ENCODE results near the gene P2RY6. TPM values are rescaled to one million over a fixed set of nuclear protein-coding genes. Genes with fewer than 3 reads are reported as not detected.
A peak's percentile ranks its signal among the peaks of the same experiment; 100 is the strongest.

The P2RY6 gene
- total and polyA plus RNA-seq, 4 donors, result 0.50 to 1.4 (median 0.81) TPM

DNA sequence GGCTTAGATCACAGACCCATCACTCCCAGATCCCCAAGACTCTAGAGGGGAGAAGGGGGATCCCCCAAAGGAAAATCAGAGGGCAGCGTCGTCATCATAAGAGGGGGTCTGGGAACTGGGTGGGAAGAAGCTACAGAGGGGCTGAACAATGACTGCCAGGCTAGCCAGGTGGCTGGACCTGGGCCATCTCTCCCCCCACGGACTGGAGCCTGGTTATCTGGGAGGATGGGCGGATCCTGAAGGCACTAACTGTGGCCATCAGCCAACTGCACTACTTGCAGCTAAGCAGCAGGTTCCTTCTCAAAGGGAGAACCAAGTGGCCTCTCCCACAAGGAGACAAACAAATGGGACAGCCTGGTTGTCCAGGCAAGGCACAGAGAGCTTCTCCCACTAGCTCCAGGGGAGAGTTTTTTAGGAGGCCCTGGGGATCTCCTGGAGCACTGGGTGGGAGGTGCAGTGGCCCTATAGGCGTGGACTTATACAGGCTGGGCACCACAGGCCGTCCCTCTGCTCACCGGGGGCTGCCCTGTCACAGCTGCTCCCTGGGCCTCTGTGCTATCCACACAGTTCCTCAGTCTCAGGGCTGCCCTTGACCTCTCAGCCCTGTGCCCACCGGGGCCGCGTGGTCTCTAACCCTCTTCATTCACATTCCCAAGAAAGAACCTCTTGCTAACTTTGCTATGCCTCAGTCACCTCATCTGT, 15.4 kb downstream of the P2RY6 start:
- peaks cover 26% of the 10 kb centered on the region for H3K4me1 ChIP-seq (ENCODE audit: control insufficient read depth, insufficient read depth, low read length)
- H3K9me3 ChIP-seq (ENCODE audit: control insufficient read depth, insufficient read depth, low read length), result no peaks in the 10 kb centered on the region
- H3K36me3 ChIP-seq (ENCODE audit: control insufficient read depth, insufficient read depth, low read length), result no peaks in the 10 kb centered on the region
- no peak for DNase-seq (ENCODE audit: low read depth in 4 of 6, low spot score in 6 of 6)
- no peak overlapping the region for H3K27ac ChIP-seq (ENCODE audit: low read depth, low read length)
- no peaks in the 10 kb centered on the region for H3K27me3 ChIP-seq (ENCODE audit: control insufficient read depth, insufficient read depth, low read length)
- 70% methylated on average over 6 of the region's 10 CpGs for WGBS (ENCODE audit: insufficient coverage)
- no peak overlapping the region for H3K4me3 ChIP-seq (ENCODE audit: low read depth, low read length)

DNA sequence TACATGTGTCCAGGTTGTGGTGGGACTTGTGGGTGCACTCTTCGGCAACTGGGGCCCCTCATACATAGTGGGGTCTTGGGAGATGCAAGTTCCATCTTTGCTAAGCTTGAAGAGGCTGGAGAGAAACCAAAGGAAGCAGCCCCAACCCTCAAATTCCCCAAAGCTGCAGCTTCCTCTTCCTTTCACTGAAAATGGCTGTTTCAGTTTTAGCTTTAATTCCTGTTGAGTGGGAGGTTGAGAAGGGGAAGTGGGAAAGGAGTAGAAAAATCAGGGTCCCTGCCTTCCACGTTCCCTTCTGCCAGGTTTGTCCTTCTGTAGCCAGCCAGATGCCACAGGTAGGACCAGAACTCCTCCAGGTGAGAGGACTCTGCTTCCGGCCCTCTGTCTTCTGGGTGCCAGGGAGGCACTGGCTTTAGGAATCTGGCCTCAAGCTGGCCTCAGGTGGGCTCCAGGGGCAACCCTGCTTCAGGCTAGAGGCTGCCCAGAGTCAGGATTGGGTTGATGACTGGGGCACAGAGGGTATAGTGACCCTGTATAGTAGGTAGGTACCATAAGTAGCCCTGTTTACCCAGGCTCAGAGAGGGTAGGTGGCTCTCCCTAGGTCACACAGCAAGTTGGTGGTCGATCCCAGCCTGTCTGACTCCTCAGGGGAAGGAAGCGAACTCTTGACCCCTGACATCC, 16.2 kb downstream of the P2RY6 start:
- Histone ChIP-seq H3K36me3 (ENCODE audit: control insufficient read depth, insufficient read depth, low read length) (no peaks in the 10 kb centered on the region), H3K4me1 (ENCODE audit: control insufficient read depth, insufficient read depth, low read length) (peaks cover 31% of the 10 kb centered on the region), H3K4me3 (ENCODE audit: low read depth, low read length) (no peak overlapping the region), H3K27ac (ENCODE audit: low read depth, low read length) (no peak overlapping the region), H3K9me3 (ENCODE audit: control insufficient read depth, insufficient read depth, low read length) (no peaks in the 10 kb centered on the region), H3K27me3 (ENCODE audit: control insufficient read depth, insufficient read depth, low read length) (no peaks in the 10 kb centered on the region)
- no peak for DNase-seq (ENCODE audit: low read depth in 4 of 6, low spot score in 6 of 6)
- WGBS (ENCODE audit: insufficient coverage), result 79% methylated on average over 5 of the region's 5 CpGs

DNA sequence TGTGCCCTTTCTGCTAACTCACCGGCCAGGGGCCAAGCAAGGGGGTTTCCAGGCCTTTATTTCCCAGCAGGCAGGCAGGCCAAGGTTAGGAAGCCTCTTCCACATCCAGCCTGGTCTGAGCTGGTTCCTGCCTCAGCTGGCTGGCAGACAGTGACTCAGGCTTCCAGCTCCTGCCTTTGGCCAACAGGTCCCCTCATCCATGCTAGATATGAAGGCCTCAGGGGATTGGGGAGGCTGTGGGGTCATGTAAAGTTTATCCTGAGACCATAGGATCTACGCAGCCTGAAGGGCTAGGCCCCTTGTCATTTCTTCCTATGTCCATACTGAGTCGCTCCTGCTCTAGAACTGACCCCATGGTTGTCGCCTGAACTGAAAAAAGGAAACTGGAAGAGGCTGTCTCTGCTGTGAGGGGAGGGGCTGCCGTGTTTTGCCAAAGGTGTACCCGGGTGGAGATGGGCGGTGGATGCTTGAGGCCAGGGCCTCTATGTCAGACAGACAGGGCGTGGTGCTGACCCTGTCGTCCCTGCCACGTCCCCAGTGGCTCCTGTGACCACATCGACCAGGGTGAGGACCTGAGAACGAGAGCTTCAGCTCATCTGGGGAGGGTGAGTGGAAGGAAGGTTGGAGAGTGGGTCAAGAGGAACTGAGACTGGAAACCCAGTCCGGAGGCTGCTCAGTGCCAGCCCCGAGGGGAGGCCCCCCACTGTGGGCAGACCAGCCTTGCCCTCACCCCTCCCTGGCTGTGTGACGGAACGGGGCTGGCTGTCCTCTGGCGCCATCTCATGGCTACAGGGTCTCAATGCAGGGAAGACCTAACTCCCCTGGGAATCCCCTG, 17.0 kb downstream of the P2RY6 start:
- Histone ChIP-seq H3K9me3 (ENCODE audit: control insufficient read depth, insufficient read depth, low read length) (no peaks in the 10 kb centered on the region), H3K4me1 (ENCODE audit: control insufficient read depth, insufficient read depth, low read length) (peaks cover 33% of the 10 kb centered on the region), H3K4me3 (ENCODE audit: low read depth, low read length) (peak overlapping the region; percentile 12), H3K36me3 (ENCODE audit: control insufficient read depth, insufficient read depth, low read length) (no peaks in the 10 kb centered on the region), H3K27me3 (ENCODE audit: control insufficient read depth, insufficient read depth, low read length) (no peaks in the 10 kb centered on the region), H3K27ac (ENCODE audit: low read depth, low read length) (no peak overlapping the region)
- peak in 2 of 6 donors; percentile 83 to 86 for DNase-seq (ENCODE audit: low read depth in 4 of 6, low spot score in 6 of 6)
- WGBS (ENCODE audit: insufficient coverage), result 21% methylated on average over 13 of the region's 17 CpGs

DNA sequence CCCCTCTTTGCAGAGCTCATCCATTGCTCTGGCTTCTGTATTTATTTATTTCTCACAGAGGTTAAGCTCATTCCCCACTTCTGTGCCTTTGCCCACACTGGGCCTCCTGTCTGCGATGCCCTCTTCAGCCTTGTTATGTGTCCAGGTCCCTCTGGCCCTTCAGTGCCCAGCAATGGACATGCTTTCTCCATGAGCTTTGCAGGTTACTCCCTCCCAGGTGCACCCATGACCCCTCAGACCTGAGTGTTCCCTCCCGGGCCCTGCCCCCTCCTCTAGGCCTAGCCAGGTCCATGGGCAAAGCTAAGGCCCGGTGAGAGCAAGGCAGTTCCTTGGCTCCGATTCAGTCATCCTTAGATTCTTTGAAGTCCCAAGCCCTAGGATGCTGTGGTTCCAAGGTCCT, 18.4 kb downstream of the P2RY6 start:
- Histone ChIP-seq H3K27me3 (ENCODE audit: control insufficient read depth, insufficient read depth, low read length) (no peaks in the 10 kb centered on the region), H3K4me1 (ENCODE audit: control insufficient read depth, insufficient read depth, low read length) (peaks cover 35% of the 10 kb centered on the region), H3K36me3 (ENCODE audit: control insufficient read depth, insufficient read depth, low read length) (no peaks in the 10 kb centered on the region), H3K27ac (ENCODE audit: low read depth, low read length) (no peak overlapping the region), H3K9me3 (ENCODE audit: control insufficient read depth, insufficient read depth, low read length) (no peaks in the 10 kb centered on the region), H3K4me3 (ENCODE audit: low read depth, low read length) (no peak overlapping the region)
- DNase-seq (ENCODE audit: low read depth in 4 of 6, low spot score in 6 of 6), result no peak
- WGBS (ENCODE audit: insufficient coverage), result 75% methylated on average over 4 of the region's 4 CpGs

DNA sequence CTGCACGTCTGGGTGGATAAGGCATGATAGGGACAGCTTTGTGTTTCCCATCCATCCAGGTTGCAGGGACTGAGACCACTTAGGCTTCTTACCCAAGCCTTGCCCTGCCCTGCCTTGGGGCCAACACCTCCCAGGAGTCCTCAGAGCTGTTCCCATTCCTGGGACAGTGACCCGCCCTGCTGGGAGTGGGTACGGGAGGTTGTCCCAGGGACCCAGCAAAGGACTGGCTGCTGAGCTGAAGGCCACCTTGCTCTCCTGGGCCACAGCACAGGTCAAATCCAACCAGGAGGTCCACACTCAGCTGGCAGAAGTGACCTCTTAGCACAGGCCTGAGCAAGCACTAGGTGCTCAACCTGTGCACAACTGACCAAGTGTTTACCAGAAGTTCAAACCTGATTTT, 19.1 kb downstream of the P2RY6 start:
- no peak overlapping the region for H3K27ac ChIP-seq (ENCODE audit: low read depth, low read length)
- no peaks in the 10 kb centered on the region for H3K9me3 ChIP-seq (ENCODE audit: control insufficient read depth, insufficient read depth, low read length)
- no peak for DNase-seq (ENCODE audit: low read depth in 4 of 6, low spot score in 6 of 6)
- no peaks in the 10 kb centered on the region for H3K27me3 ChIP-seq (ENCODE audit: control insufficient read depth, insufficient read depth, low read length)
- no peaks in the 10 kb centered on the region for H3K36me3 ChIP-seq (ENCODE audit: control insufficient read depth, insufficient read depth, low read length)
- H3K4me1 ChIP-seq (ENCODE audit: control insufficient read depth, insufficient read depth, low read length), result peaks cover 37% of the 10 kb centered on the region
- WGBS (ENCODE audit: insufficient coverage), result 94% methylated on average over 3 of the region's 3 CpGs
- no peak overlapping the region for H3K4me3 ChIP-seq (ENCODE audit: low read depth, low read length)

DNA sequence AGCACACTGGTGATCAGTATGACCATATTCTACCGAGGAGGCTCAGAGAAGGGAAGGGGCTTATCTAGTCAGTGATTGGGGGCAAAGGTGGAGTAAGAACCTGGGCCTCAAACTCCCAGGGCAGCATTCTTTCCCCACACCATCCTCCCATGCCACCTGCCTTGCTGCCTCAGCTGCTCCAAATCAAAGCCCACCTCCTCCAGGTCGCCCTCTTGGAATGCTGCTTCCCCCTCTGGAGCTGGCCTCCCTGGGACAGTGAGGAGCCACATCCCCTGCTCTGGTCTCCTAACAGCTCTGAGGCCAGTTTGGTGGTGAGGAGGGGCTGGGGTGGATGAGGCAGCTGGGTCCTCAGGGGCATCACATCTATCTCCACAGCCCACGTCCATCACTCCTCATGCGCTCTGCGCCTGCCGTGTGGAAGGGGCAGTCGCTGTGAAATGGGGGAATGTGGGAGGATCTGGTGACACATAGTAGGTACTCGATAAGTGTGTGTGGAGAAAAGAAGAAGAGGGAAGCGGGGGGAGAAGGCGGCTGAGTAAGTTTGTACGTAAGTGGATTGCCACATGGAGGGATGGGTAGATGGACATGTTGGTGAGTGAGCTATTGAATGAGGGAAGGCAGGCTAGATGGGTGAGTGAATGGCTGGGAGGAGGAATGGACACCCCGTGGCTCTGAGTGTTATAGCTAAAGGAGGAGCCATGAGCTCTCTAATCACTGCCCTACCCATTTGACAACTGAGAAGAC, 19.8 kb downstream of the P2RY6 start:
- no peak for DNase-seq (ENCODE audit: low read depth in 4 of 6, low spot score in 6 of 6)
- Histone ChIP-seq H3K9me3 (ENCODE audit: control insufficient read depth, insufficient read depth, low read length) (no peaks in the 10 kb centered on the region), H3K27ac (ENCODE audit: low read depth, low read length) (no peak overlapping the region), H3K27me3 (ENCODE audit: control insufficient read depth, insufficient read depth, low read length) (no peaks in the 10 kb centered on the region), H3K4me1 (ENCODE audit: control insufficient read depth, insufficient read depth, low read length) (peaks cover 37% of the 10 kb centered on the region), H3K4me3 (ENCODE audit: low read depth, low read length) (no peak overlapping the region), H3K36me3 (ENCODE audit: control insufficient read depth, insufficient read depth, low read length) (peaks cover 6% of the 10 kb centered on the region)
- 89% methylated on average over 5 of the region's 12 CpGs for WGBS (ENCODE audit: insufficient coverage)

DNA sequence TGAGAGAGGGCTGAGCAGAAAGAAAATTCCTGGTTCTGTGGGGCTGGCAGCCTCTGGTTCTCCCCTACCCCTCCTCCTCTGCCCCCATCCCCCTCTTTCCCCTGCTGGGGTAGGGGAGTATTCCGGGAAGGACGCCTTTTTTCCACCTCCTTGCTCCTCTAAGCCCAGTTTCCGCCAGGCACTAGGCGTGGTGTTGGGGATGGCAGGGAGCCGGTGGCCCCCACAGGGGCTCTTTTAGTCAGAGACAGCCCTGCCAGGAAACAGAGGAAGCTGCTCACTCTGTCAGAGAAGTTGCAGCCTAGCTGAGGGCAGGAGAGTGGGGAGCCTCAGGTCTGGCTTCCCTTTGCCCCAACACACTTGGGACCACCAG, 20.4 kb downstream of the P2RY6 start:
- Histone ChIP-seq H3K27ac (ENCODE audit: low read depth, low read length) (no peak overlapping the region), H3K4me1 (ENCODE audit: control insufficient read depth, insufficient read depth, low read length) (peaks cover 35% of the 10 kb centered on the region), H3K36me3 (ENCODE audit: control insufficient read depth, insufficient read depth, low read length) (peaks cover 7% of the 10 kb centered on the region), H3K4me3 (ENCODE audit: low read depth, low read length) (no peak overlapping the region), H3K27me3 (ENCODE audit: control insufficient read depth, insufficient read depth, low read length) (no peaks in the 10 kb centered on the region), H3K9me3 (ENCODE audit: control insufficient read depth, insufficient read depth, low read length) (no peaks in the 10 kb centered on the region)
- peak in 1 of 6 donors; percentile 50 for DNase-seq (ENCODE audit: low read depth in 4 of 6, low spot score in 6 of 6)
- 14% methylated on average over 1 of the region's 5 CpGs for WGBS (ENCODE audit: insufficient coverage)

DNA sequence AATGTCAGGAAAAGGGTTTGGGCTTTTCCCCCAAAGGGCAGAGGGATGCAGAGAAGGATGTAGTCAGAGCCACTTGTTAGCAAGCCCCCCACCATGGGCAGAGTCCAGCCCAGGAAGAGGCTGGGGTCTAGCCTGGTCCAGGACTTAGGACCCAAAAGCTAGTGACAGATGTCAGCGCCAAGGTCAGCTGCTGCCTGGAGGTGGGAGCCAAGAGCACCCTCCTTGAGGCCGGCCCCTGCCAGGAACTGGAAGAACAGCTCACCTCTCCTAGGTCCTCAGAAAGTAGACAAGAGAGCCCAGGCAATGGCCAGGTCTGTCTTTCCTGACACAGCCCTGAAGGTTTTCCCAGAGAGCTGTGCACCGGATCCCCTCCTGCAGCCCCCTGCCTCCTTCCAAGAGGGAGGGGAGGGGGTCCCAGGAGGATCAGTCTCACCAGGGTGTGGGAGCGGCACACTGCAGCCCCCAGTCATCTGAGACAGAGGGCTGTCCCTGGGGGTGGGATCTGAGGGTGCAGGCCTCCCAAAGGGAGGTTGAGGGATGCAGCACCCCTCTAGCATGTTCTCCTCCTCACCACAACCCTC, 21.3 kb downstream of the P2RY6 start:
- no peaks in the 10 kb centered on the region for H3K27me3 ChIP-seq (ENCODE audit: control insufficient read depth, insufficient read depth, low read length)
- 81% methylated on average over 2 of the region's 4 CpGs for WGBS (ENCODE audit: insufficient coverage)
- H3K4me1 ChIP-seq (ENCODE audit: control insufficient read depth, insufficient read depth, low read length), result peaks cover 27% of the 10 kb centered on the region
- H3K4me3 ChIP-seq (ENCODE audit: low read depth, low read length), result no peak overlapping the region
- no peaks in the 10 kb centered on the region for H3K9me3 ChIP-seq (ENCODE audit: control insufficient read depth, insufficient read depth, low read length)
- H3K27ac ChIP-seq (ENCODE audit: low read depth, low read length), result no peak overlapping the region
- DNase-seq (ENCODE audit: low read depth in 4 of 6, low spot score in 6 of 6), result no peak
- H3K36me3 ChIP-seq (ENCODE audit: control insufficient read depth, insufficient read depth, low read length), result peaks cover 7% of the 10 kb centered on the region

DNA sequence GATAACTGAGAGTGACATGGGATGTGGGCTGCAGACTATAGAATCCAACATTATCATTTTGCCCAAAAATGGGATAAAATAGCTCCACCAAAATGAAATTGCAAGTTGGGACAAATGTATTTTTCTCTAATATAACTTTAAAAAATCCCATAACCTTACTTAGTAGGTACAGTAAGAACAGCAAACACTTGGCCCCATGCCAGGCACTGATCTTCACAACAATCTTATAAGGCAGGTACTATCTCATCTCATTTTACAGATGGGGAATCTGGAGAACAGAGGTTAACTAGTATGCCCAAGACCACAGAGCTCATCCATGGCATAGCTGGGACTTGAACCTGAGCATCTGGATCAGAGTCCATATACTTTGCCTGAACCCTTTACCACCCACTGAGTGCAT, 22.5 kb downstream of the P2RY6 start:
- Histone ChIP-seq H3K9me3 (ENCODE audit: control insufficient read depth, insufficient read depth, low read length) (no peaks in the 10 kb centered on the region), H3K36me3 (ENCODE audit: control insufficient read depth, insufficient read depth, low read length) (peaks cover 7% of the 10 kb centered on the region), H3K27me3 (ENCODE audit: control insufficient read depth, insufficient read depth, low read length) (no peaks in the 10 kb centered on the region), H3K27ac (ENCODE audit: low read depth, low read length) (no peak overlapping the region), H3K4me1 (ENCODE audit: control insufficient read depth, insufficient read depth, low read length) (peaks cover 15% of the 10 kb centered on the region), H3K4me3 (ENCODE audit: low read depth, low read length) (no peak overlapping the region)
- DNase-seq (ENCODE audit: low read depth in 4 of 6, low spot score in 6 of 6), result no peak
